Right atrium auricular region (tissue), 2 donors: ENCODE data around the gene GPR137. TPM values are rescaled to one million over a fixed set of nuclear protein-coding genes. Genes with fewer than 3 reads are reported as not detected.
A peak's percentile ranks its signal among the peaks of the same experiment; 100 is the strongest.

Experiments
- DNase-seq: peaks from one replicate; pipeline ENCODE4 v3.0.0-alpha.2; 2019; ENCODE audit warnings: low spot score
- H3K27ac ChIP-seq, 2 donors: fragments of 200-600 bp; sonication (generic); 1 replicate in 1 of 2; 2 replicates in 1 of 2; pipeline ENCODE4 v1.5.1; 2016 to 2019
- H3K27me3 ChIP-seq, 2 donors: fragments of 200-600 bp; sonication (generic); one replicate each; pipeline versions ENCODE4 v1.5.1 to v1.6.0; 2017 to 2019
- H3K36me3 ChIP-seq: fragments of 200-600 bp; sonication (generic); one replicate; pipeline ENCODE4 v1.5.1; 2016
- H3K4me1 ChIP-seq, 2 donors: fragments of 200-600 bp; sonication (generic); one replicate each; pipeline versions ENCODE4 v1.5.1 to v1.6.0; 2017 to 2019
- H3K4me3 ChIP-seq, 2 donors: fragments of 200-600 bp; sonication (generic); 1 replicate in 1 of 2; 2 replicates in 1 of 2; pipeline ENCODE4 v1.5.1; 2017 to 2019; ENCODE audit warnings: mild to moderate bottlenecking in 1 of 2, moderate library complexity in 1 of 2
- H3K9me3 ChIP-seq, 2 donors: fragments of 200-600 bp; sonication (generic); one replicate each; pipeline ENCODE4 v1.5.1; 2019
- CTCF ChIP-seq, 2 donors: fragments of 200-600 bp; sonication (generic); IDR thresholded peaks; one replicate each; pipeline ENCODE4 v1.5.1; 2019; ENCODE audit warnings: antibody characterized with exemption in 2 of 2
- total RNA-seq, 2 donors: library from RNA; depleted of rRNA; stranded (reverse); fragments of >200 nt; gene quantifications; one replicate each; pipeline ENCODE4 v1.1.0, GENCODE V29; 2016

Gene GPR137
- total RNA-seq, 2 donors from 2014 or later = 22.1 to 23.5 TPM

- no peaks in the 10 kb centered on the region for H3K36me3 ChIP-seq
- H3K27ac ChIP-seq = peak within 1 kb of the TSS; percentile 38 to 69
- peak within 1 kb of the TSS; percentile 22 to 56 for H3K4me3 ChIP-seq
- no peak for TF ChIP-seq CTCF (IDR thresholded peaks at IDR 0.05)
- no peaks in the 10 kb centered on the region for H3K9me3 ChIP-seq
- H3K27me3 ChIP-seq = peaks cover 15 to 16% of the 10 kb centered on the region in 2 donors
- DNase-seq = no peak
- H3K4me1 ChIP-seq = peaks cover 0 to 32% of the 10 kb centered on the region in 2 donors
Measured at GRCh38 chr11:64299847-64300648, 14.4 kb downstream of the GPR137 start, which contains the start of gene CATSPERZ. CATSPERZ (plus strand) TSS chr11:64300358; CDS start chr11:64300411, 53 bp downstream.

GRCh38 chr11:64303109-64304031 is 17.7 kb downstream of the GPR137 start:
- Histone ChIP-seq H3K4me3 (no peak overlapping the region), H3K36me3 (no peaks in the 10 kb centered on the region), H3K4me1 (peaks cover 0 to 49% of the 10 kb centered on the region in 2 donors), H3K27ac (peak overlapping the region; percentile 95 to 97), H3K9me3 (no peaks in the 10 kb centered on the region), H3K27me3 (peaks cover 0 to 4% of the 10 kb centered on the region in 2 donors)
- DNase-seq = no peak
- no peak for TF ChIP-seq CTCF (IDR thresholded peaks at IDR 0.05)

GRCh38 chr11:64304032-64304315 is 18.3 kb downstream of the GPR137 start:
- Histone ChIP-seq H3K4me1 (peaks cover 0 to 48% of the 10 kb centered on the region in 2 donors), H3K27ac (peak overlapping the region; percentile 95 to 97), H3K9me3 (no peaks in the 10 kb centered on the region), H3K4me3 (peak overlapping the region in 1 of 2 donors; percentile 87), H3K36me3 (peaks cover 6% of the 10 kb centered on the region), H3K27me3 (peaks cover 0 to 4% of the 10 kb centered on the region in 2 donors)
- TF ChIP-seq CTCF (IDR thresholded peaks at IDR 0.05) = no peak
- DNase-seq = no peak

GRCh38 chr11:64304316-64305072 is 18.8 kb downstream of the GPR137 start:
- Histone ChIP-seq H3K27me3 (peaks cover 0 to 4% of the 10 kb centered on the region in 2 donors), H3K4me1 (peaks cover 0 to 43% of the 10 kb centered on the region in 2 donors), H3K27ac (peak overlapping the region; percentile 95 to 97), H3K9me3 (no peaks in the 10 kb centered on the region), H3K36me3 (peaks cover 8% of the 10 kb centered on the region), H3K4me3 (peak overlapping the region; percentile 82 to 87)
- peak; percentile 96 for DNase-seq
- TF ChIP-seq CTCF (IDR thresholded peaks at IDR 0.05) = peak; percentile 70 to 89

GRCh38 chr11:64305075-64305690 is 19.5 kb downstream of the GPR137 start, which contains the start of gene ESRRA:
ESRRA (plus strand) TSS chr11:64305524; CDS start chr11:64307180, 1,656 bp downstream.
- TF ChIP-seq CTCF (IDR thresholded peaks at IDR 0.05) = no peak
- peak within 1 kb of the TSS; percentile 95 to 97 for H3K27ac ChIP-seq
- peaks cover 0 to 36% of the 10 kb centered on the region in 2 donors for H3K4me1 ChIP-seq
- H3K9me3 ChIP-seq = no peaks in the 10 kb centered on the region
- peaks cover 0 to 4% of the 10 kb centered on the region in 2 donors for H3K27me3 ChIP-seq
- peak; percentile 100 for DNase-seq
- peak within 1 kb of the TSS; percentile 82 to 87 for H3K4me3 ChIP-seq
- peaks cover 8% of the 10 kb centered on the region for H3K36me3 ChIP-seq
